H1 (cell line): ENCODE results near the gene ZNF148. TPM values are rescaled to one million over a fixed set of nuclear protein-coding genes. Genes with fewer than 3 reads are reported as not detected.

Source experiments
- CBX8 ChIP-seq: fragments of 300-800, 300-1000 bp; sonication (generic); IDR thresholded peaks from 2 replicates; pipeline ENCODE4 v1.7.1; 2016; ENCODE audit warnings: low read depth, low read length, borderline replicate concordance
- EZH2 ChIP-seq: fragments of 200-600 bp; sonication (generic); IDR thresholded peaks from 2 replicates; pipeline ENCODE4 v1.7.1; 2012; ENCODE audit warnings: low read depth, mild to moderate bottlenecking, moderate library complexity, low read length, inconsistent platforms; ENCODE audit not compliant: severe bottlenecking
- GTF2F1 ChIP-seq: IDR thresholded peaks from 2 replicates; pipeline ENCODE4 v1.6.1; 2012; ENCODE audit warnings: low read depth, low read length, improper control_type of control experiment, borderline replicate concordance
- SAP30 ChIP-seq: fragments of 300-600 bp; sonication (generic); IDR thresholded peaks from 2 replicates; pipeline ENCODE4 v1.7.1; 2012; ENCODE audit warnings: low read length, moderate library complexity, mild to moderate bottlenecking, inconsistent platforms; ENCODE audit not compliant: insufficient read depth, insufficient replicate concordance
- TEAD4 ChIP-seq: IDR thresholded peaks from 2 replicates; pipeline ENCODE4 v1.6.1; 2012; ENCODE audit warnings: low read depth, low read length, inconsistent platforms, mixed read lengths
- polyA plus RNA-seq, 7 experiments: library from polyadenylated mRNA; depleted of rRNA in 3 of 7; stranded (reverse) in 5 of 7; unstranded in 2 of 7; fragments of >200 nt in 5 of 7; fragments of 200-250 nt in 2 of 7; gene quantifications; 1 replicate in 5 of 7; 2 replicates in 1 of 7; 4 replicates in 1 of 7; pipeline versions ENCODE4 v1.2.1 to v1.2.3, GENCODE V29; 2011 to 2013; ENCODE audit warnings: missing spikeins in 2 of 7, mixed read lengths in 2 of 7
- total RNA-seq: library from RNA; stranded (reverse); fragmentation: NEBNext Ultra II Directional; extraction: Animal tissue kit (Norgen Biotek cat#: 25700); gene quantifications from 2 replicates; pipeline ENCODE4 v1.2.1, GENCODE V29; 2021

The ZNF148 gene
- total and polyA plus RNA-seq, 2 of the 8 experiments (the other 6 are each of a cell fraction or from before 2014, with no cell fraction given): 3.7 to 22.6 TPM

DNA sequence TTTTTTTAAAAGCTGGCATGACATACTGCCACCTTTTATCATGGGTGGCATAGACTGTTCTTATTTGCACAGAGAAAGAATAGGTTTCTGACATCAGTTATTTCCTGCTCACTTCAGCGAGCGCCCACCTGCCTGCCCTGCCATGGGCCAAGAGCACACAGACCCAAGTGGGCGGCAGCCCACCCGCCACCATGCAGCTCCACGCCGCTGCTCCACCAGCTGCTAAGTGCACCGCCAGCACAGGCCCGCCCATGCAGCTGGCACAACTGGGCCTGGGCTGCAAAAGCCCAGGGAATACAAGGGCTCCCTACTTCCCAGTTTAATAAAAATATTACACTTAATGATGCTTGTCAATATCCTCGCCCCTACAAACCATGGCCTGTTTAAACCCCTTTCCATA is 15.4 kb downstream of the ZNF148 start (continued):
- TF ChIP-seq GTF2F1 (no peak), EZH2 (no peak), TEAD4 (no peak), SAP30 (no peak), CBX8 (no peak)
